OCI-LY3 (cell line): Measurements from ENCODE around the gene NUDT19.

Source experiments
- CTCF ChIP-seq: fragments of 200-600, 300-600 bp; sonication (generic); IDR thresholded peaks from 2 replicates; pipeline ENCODE4 v1.5.1; 2014; ENCODE audit warnings: antibody characterized with exemption, low read length, low read depth
- EZH2phosphoT487 ChIP-seq: fragments of 200-600 bp; shearing (Covaris generic); IDR thresholded peaks from 2 replicates; pipeline ENCODE4 v1.6.1; 2018; ENCODE audit warnings: antibody characterized with exemption, mixed run types, low read depth

- TF ChIP-seq CTCF, result no peak
- no peak for TF ChIP-seq EZH2phosphoT487
These were observed 1.1 kb downstream of the NUDT19 start for GRCh38 chr19:32692727-32693061.
